NB4 (cell line): ENCODE measurements around the gene SLC22A17.

Experiments used
- DNase-seq: peaks from one replicate; pipeline ENCODE4 v3.0.0; 2010; ENCODE audit warnings: low read depth
- H3K4me3 ChIP-seq: one replicate; pipeline ENCODE4 v1.5.1; 2011; ENCODE audit warnings: mild to moderate bottlenecking, low read depth, low read length, moderate library complexity
- CTCF ChIP-seq: IDR thresholded peaks from one replicate; pipeline ENCODE4 v1.5.1; 2012; ENCODE audit warnings: low read depth, low read length
- MAX ChIP-seq: IDR thresholded peaks from 2 replicates; pipeline ENCODE4 v1.6.1; 2011; ENCODE audit warnings: low read depth, low read length
- MYC ChIP-seq: IDR thresholded peaks from 2 replicates; pipeline ENCODE4 v1.6.1; 2011; ENCODE audit warnings: low read depth, low read length
- POLR2A ChIP-seq: IDR thresholded peaks from 2 replicates; pipeline ENCODE4 v1.6.1; 2011; ENCODE audit warnings: mild to moderate bottlenecking; ENCODE audit not compliant: insufficient read length; ENCODE audit errors: extremely low read depth

The SLC22A17 gene

DNA sequence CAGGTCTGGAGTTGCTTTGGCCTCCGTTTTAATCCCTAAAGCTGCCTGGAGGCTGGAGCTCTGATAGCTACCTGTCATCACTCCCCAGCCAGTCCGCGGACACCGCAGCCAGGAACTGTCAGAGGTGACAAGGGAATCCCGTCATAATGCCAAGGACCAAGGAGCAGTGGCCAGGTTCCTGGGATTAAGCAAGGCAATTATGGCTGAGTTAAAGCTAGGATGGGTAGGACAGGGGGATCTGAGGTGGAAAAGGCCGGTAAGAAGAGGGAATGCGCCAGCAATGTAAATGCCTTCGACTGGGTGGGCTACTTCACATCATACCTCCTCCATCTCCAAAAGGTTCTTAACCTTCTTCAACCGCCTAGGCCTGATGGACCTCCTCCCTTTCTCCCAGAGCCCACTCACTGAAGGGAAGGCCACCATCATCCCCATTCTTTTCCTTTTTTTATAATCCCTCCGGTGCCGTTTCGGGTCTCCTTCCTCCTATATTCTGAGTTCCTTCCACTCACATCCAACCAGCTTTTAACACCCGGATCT is 51.9 kb downstream of the SLC22A17 start:
- peak overlapping the region; percentile 91 for H3K4me3 ChIP-seq
- no peak for TF ChIP-seq MAX
- no peak for TF ChIP-seq CTCF
- TF ChIP-seq POLR2A = no peak
- TF ChIP-seq MYC = no peak
- DNase-seq = peak; percentile 14

DNA sequence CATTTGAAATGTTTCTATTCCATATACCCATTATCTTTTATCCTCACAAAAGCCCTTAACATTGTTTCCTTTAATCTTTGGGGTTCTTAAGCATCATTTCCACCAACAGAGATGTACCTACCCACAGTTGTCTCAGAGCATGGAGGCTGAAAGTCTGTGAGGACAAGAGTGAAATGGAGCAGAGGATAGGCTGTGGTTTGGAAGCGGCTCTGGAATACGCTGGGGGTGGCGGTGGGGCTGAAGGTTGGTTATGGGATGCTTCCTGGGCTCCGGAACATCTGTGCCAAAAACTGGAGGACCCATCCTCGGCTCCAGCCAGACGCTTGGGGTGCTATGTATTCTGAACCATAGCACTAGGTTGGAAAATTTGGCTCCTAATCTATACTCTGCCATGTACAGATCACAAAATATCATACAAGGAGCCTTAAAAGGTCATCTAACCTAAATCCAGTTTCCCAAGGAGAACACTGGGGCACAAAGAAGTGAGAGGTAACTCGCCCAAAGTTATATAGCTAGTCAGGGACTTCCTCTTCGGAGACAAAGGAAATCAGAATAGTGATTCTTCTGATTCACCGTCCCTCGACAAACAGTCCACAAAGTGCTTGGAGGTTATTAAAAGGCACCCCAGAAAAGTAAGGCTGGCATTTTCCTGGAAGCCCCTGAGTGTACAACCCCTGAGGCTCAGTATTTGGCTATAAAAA is 52.6 kb downstream of the SLC22A17 start:
- DNase-seq = peak; percentile 21
- TF ChIP-seq CTCF (no peak), MAX (no peak), POLR2A (no peak), MYC (no peak)
- H3K4me3 ChIP-seq = peak overlapping the region; percentile 91

DNA sequence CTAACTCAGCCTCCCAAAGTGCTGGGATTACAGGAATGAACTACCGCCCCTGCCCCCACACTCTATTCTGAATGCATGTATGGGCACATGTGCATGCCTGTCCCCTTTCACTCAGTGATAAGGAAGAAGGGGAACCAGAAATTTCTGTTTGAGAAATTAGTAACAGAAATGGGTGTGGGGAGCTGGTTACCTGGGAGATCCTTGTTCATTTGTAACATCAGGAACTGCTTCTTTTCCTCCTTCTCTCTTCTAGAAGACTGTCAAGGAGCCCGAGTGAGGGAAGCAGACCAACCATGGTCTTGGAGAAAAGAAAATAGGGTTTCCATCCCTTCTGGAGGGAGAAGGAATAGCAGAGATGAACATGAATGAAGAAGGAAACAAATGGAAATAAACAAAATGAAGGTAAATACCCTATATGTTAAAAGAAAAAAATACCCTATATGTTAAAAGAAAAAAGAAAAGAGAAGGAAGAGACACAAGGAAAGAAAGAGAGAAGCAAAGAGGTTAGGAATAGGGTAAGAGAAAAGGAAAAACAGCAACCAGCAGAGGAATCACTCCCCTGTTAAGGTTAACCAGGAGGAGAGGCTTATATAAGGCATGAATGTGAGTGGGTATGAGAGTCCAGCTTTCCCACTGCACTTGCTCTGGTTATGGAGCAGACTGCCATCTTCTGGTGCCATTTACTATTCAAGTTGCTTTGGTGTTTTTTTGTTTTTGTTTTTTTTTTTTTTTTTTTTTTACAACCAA is 53.3 kb downstream of the SLC22A17 start:
- H3K4me3 ChIP-seq = no peak overlapping the region
- peak; percentile 45 for DNase-seq
- TF ChIP-seq POLR2A = no peak
- TF ChIP-seq MYC = no peak
- no peak for TF ChIP-seq MAX
- TF ChIP-seq CTCF = no peak

DNA sequence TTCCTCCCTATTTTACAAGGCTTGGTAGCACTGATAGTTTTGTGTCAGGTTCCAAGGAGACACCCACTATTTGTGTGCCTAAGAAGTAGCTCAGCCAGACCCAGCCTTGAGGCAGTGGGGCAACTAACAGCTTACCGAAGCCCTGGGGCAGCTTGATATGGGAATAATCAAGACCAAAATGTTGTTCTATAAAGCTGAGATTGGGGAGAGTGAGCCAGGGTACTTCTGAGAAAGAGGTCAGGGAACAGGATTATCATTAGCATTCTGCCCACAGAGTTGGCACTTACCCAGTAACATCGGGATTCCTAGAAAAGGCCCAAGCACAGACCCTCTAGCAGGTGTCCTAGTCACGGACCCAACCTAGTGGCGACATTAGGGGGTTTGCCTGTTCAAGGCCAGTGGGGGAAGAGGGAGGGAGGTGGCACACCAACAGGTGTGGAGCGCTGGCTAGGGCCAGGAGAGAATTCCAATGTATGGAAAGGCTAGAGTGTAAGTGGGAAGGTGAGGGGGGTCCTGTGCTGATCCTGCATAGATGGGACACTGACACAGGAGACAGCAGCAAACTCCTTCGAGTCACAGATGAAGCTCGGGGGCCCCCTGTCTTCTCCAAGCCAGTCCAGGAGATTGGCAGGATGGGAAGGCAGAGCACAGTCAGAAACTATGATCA is 54.9 kb downstream of the SLC22A17 start:
- DNase-seq = no peak
- no peak overlapping the region for H3K4me3 ChIP-seq
- no peak for TF ChIP-seq MYC
- no peak for TF ChIP-seq CTCF

GRCh38 chr14:23297096-23297495 is 55.6 kb downstream of the SLC22A17 start:
- TF ChIP-seq POLR2A (no peak), CTCF (no peak), MAX (no peak), MYC (no peak)
- no peak for DNase-seq
- no peak overlapping the region for H3K4me3 ChIP-seq
